ENCODE data around the gene DGKA.

DNA sequence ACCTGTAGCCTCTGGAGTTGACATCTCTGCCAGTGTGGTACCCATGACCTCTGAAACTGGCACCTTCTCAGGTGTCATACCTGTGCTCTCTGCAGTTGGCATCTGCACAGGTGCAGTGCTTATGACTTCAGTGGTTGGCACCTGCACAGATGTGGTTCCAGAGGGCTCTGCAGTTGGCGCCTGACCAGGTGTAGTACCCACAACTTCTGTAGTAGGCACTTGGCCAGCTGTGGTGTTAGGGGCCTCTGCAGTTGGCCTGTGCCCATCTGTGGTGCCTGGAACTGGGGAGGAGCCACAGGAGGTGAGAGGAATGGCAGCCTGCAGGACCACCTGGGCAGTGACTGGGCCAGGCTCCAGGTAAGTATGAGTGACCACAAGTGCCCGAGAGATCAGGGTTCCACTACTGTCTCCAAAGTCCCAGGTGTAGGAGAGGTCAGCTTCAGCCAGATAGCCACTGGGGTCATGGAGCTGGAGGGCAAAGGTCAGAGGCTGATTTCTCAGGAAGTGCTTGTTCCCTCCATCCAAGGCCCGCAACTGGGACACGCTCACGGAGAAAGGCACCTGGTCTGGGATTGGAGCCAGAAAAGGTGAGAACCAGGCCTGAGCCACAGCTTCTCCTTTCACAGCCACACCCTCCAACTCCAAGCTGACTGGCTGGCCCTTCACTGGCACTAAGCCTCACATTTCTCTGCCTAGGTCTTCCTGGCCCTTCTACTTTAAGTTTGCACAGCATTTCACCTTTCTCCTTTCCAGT is 26.3 kb downstream of the DGKA start:
- TF ChIP-seq POLR2A (IDR thresholded peaks at IDR 0.05; ENCODE audit: low read depth, low read length) (no peak), POLR2AphosphoS5 (IDR thresholded peaks at IDR 0.05; ENCODE audit: low read depth, low read length) (no peak), TAF1 (IDR thresholded peaks at IDR 0.05; ENCODE audit: borderline replicate concordance, low read depth, low read length) (no peak)

Measured in GM12892 (cell line).